GM10248 (cell line): ENCODE results near the gene OR56B1.

ENCODE experiments used
- CTCF ChIA-PET: fragments of 300-600 bp; sonication (Branson Sonifier 250); formaldehyde crosslinking; extraction: SDS; loops from one replicate; lab custom pipeline; 2021; ENCODE audit warnings: antibody characterized with exemption; lab: Yijun Ruan, JAX
- POLR2A ChIA-PET: fragments of 350-650 bp; sonication (Branson Sonifier 250); formaldehyde crosslinking; extraction: SDS; loops from one replicate; lab custom pipeline; 2020; ENCODE audit warnings: antibody characterized with exemption; lab: Yijun Ruan, JAX
- DNase-seq: peaks from one replicate; pipeline ENCODE4 v3.0.0; 2012; ENCODE audit errors: extremely low spot score
- CTCF ChIP-seq: IDR thresholded peaks from 2 replicates; pipeline ENCODE4 v1.5.1; 2012; ENCODE audit warnings: mild to moderate bottlenecking, low read depth; ENCODE audit errors: extremely low read depth, missing control alignments, control extremely low read depth

The OR56B1 gene

GRCh38 chr11:5691964-5692361, 44.3 kb upstream of the OR56B1 start:
- TF ChIP-seq CTCF = no peak
- POLR2A ChIA-PET = no interaction called here
- CTCF ChIA-PET = no interaction called here
- DNase-seq = no peak

GRCh38 chr11:5694642-5695041, 41.6 kb upstream of the OR56B1 start:
- ChIA-PET POLR2A (no interaction called here), CTCF (interaction anchor here (1.0 to 2.4 kb wide), 3 partner anchors 8 to 70 kb away, joined by 3 to 14 read pairs (median 3); partner anchors contain the start of genes TRIM34 and TRIM5)
- DNase-seq = no peak
- no peak for TF ChIP-seq CTCF

DNA sequence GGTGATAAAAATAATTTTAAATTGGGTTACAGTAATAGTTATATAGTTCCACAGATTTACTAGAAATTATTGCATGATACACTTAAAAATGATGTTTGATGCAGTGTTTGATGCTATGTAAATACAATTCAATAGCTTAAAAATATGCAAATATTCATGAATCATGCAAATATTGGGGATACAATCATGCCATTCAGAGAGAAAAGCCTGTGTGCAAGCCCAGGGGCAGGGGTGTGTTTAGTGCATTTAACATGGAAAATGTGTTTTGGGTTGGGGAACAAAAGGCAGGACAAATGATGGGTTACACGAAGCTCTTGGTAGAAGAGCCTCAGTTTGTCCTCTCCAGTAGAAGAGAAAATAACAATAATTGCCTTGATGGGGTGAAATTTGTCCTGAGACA, 40.7 kb upstream of the OR56B1 start:
- ChIA-PET CTCF (interaction anchor here (1.0 to 2.4 kb wide), 3 partner anchors 11 to 89 kb away, joined by 3 to 14 read pairs (median 5); partner anchors contain the start of genes TRIM34 and TRIM5), POLR2A (interaction anchor here (0.8 to 1.1 kb wide), 2 partner anchors 11 to 64 kb away, joined by 3 to 4 read pairs; partner anchors contain the start of gene TRIM5)
- TF ChIP-seq CTCF = no peak
- no peak for DNase-seq

DNA sequence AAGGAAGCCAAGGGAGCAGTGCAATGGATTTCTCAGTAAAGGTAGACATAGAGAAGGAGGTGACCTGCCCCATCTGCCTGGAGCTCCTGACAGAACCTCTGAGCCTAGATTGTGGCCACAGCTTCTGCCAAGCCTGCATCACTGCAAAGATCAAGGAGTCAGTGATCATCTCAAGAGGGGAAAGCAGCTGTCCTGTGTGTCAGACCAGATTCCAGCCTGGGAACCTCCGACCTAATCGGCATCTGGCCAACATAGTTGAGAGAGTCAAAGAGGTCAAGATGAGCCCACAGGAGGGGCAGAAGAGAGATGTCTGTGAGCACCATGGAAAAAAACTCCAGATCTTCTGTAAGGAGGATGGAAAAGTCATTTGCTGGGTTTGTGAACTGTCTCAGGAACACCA, 40.0 kb upstream of the OR56B1 start:
- ChIA-PET POLR2A (interaction anchor here (0.8 kb wide), 1 partner anchor 12 kb away, joined by 3 read pairs; the partner anchor contains the start of gene TRIM5), CTCF (interaction anchor here (1.3 to 1.5 kb wide), 2 partner anchors 11 to 90 kb away, joined by 3 to 5 read pairs; partner anchors contain the start of gene TRIM5)
- no peak for TF ChIP-seq CTCF
- DNase-seq = no peak

DNA sequence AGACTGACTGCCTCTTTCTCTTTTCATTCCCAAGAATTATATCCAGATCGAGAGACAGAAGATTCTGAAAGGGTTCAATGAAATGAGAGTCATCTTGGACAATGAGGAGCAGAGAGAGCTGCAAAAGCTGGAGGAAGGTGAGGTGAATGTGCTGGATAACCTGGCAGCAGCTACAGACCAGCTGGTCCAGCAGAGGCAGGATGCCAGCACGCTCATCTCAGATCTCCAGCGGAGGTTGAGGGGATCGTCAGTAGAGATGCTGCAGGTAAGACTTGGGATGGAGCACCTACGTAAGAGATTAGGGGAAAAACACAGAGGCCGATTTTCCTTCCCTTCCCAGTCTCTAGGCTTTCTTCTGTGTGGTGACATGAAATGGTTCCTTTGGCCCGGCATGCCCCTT, 38.0 kb upstream of the OR56B1 start:
- no peak for DNase-seq
- TF ChIP-seq CTCF = no peak
- CTCF ChIA-PET = interaction anchor here (1.0 to 1.5 kb wide), 2 partner anchors 9 to 98 kb away, joined by 3 to 7 read pairs; partner anchors contain the start of gene TRIM22
- POLR2A ChIA-PET = no interaction called here

- CTCF ChIA-PET = interaction anchor here (0.8 to 1.7 kb wide), 2 partner anchors 11 to 16 kb away, joined by 3 to 4 read pairs; partner anchors contain the start of genes TRIM22 and TRIM5
- TF ChIP-seq CTCF = no peak
- POLR2A ChIA-PET = interaction anchor here (0.6 to 1.3 kb wide), 4 partner anchors 9 to 69 kb away, joined by 3 to 8 read pairs (median 4); no protein-coding TSS in a partner anchor
- no peak for DNase-seq
Measured at GRCh38 chr11:5700421-5701054, 35.7 kb upstream of the OR56B1 start.
